Left hindlimb (tissue), 1 donor: ENCODE measurements around the gene FHAD1.

ENCODE experiments used
- DNase-seq: peaks from one replicate; pipeline ENCODE4 v3.0.0-alpha.2; 2018

FHAD1 gene

DNA sequence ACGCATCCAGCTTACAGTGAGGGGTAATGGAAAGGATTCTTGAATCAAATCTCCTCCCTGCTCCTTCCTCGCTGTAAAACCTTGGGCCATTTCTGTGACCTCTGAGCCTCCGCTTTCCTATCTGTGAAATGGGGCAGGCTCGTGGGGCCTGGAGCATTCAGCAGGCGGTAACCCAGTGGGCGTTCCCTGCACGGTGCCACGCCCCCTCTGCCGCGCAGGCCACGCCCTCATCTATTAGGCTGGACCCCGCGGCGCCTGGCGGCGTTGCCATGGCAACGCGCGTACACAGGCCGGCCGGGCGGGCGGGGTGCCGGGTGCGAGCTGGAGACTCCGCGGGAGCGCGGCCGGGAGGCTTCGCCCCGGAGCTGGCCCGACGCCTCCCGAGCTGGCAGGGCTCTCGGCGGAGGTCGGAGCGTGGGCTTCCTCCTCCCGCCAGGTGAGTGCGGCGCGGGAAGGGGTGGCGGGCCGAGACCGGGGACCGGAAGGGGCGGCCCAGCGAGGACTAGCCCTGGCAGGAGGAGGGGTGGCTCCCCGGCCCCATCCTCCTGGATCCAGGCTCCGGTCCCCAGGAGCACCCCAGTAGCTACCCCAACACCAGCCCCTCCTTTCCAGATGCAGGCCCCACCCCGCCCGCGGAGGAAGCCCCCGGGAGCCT lies at the start of gene FHAD1:
Gene FHAD1, plus strand, starts transcription at position 264 of the 655 bp plus-strand sequence. CDS start 4,562 bp downstream, outside the sequence.
- peak; percentile 68 for DNase-seq

DNA sequence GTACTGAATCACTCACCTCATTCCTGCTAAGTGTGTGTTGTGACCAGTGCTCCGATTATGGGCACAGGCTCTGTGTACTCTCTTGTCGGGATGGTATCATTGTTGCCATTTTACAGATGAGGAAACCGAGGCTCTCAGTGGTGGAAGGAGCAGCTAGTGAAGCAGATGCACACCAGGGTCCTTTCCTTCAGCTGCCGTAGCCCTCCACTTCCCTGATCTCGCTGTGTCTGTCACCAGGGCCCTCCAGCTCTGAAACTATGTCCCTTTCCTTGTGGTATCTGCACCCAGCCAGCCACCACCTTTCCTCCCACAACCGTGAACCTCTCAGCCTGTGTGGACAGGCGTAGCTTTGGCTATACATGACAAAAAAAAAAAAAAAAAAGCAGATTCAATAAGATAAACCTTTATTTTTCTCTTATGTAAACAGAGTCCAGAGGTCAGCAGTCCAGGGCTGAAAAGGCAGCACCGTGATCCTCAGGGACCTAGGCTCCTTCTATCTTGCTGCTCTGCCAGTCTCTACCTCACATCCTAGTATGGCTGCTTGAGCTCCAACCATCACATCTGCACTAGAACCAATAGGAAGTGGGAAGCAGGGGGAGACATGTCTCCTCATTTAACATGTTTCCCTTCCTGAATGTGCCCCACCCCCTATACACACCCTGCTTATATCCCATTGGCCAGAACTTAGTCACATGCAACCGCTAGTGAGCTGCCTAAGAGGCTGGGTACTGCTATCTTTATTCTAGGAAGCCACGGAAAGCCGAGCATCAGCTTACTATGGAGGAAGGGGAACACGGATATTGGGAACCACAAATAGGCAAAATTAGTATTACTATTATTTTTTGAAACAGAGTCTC lies 49.2 kb upstream of the FHAD1 start:
- no peak for DNase-seq

- DNase-seq = no peak
These were observed 48.3 kb upstream of the FHAD1 start for GRCh38 chr1:15198684-15199083.

GRCh38 chr1:15201221-15201620 lies 45.8 kb upstream of the FHAD1 start:
- DNase-seq = no peak

- no peak for DNase-seq
These were observed 45.0 kb upstream of the FHAD1 start for GRCh38 chr1:15201849-15202551.

- DNase-seq = no peak
These were observed 42.1 kb upstream of the FHAD1 start for GRCh38 chr1:15204931-15205330.

GRCh38 chr1:15205586-15206346 lies 41.3 kb upstream of the FHAD1 start:
- no peak for DNase-seq

DNA sequence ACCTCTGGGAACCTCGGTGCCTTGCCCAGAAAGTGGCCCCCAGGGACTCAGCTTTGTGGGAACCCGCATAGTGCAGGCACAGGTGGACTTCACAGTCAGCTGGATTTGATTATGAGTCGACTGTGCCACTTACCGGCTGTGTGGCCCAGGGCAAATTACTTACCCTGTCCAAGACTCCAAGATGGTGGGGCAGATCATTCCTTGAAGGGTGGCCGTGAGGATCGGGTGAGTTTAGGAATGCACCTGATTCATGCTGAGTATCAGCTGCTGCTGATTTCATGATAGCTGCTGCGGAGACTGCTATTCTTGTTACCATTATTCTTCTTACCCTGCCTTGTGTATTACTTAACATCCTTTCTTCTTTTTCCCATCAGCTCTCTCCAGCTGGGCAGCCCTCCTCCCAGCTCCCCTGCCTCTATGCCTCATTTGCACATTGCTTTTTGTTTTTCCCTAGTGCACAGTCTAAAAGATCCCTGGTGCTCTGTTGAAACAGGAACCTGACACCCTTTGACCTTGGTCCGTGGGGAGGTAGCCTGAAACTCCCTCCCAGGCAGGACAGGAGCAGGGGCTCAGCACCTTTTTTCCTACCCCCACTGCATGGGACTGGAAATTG lies 40.5 kb upstream of the FHAD1 start:
- DNase-seq = no peak

- DNase-seq = no peak
These were observed 39.8 kb upstream of the FHAD1 start for GRCh38 chr1:15207031-15207828.

- DNase-seq = no peak
These were observed 39.1 kb upstream of the FHAD1 start for GRCh38 chr1:15207829-15208429.

GRCh38 chr1:15210651-15211375 lies 36.2 kb upstream of the FHAD1 start:
- no peak for DNase-seq

GRCh38 chr1:15211424-15211823 lies 35.6 kb upstream of the FHAD1 start:
- DNase-seq = no peak

DNA sequence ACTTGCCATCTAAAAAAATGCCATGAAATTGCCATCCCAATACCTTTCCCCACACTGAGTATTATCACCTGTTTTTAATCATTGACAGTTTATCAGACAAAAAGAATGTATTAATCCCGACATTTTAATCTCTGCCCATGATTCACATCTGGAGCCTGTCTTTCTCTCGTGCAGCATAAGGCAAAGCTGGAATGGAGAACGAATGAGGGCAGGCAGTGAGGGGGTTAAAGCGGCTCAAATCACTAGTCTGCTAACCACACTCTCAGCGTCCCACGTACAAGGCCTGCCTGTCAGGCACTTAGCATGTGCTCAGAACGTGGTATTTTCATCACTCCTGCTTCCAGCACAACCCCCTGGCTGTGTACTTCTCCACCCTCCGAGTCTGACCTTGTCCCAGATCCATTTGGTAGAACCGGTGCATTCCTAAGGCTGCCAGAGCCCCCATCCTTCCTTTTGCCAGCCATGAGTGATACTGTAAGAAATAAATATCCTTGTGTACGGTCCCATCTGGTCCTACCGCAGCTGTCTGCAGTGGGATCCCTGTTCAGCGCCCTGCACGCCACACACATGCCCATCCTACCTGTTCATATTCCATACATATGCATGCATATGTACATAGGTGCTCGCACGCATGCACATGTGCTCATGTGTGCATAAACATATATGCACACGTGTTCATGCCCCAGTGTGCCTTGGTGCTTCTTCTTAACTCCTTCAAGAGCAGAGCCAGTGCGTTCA lies 34.6 kb upstream of the FHAD1 start:
- DNase-seq = no peak

GRCh38 chr1:15212954-15213291 lies 34.1 kb upstream of the FHAD1 start:
- DNase-seq = no peak

GRCh38 chr1:15213341-15213821 lies 33.6 kb upstream of the FHAD1 start:
- DNase-seq = no peak

DNA sequence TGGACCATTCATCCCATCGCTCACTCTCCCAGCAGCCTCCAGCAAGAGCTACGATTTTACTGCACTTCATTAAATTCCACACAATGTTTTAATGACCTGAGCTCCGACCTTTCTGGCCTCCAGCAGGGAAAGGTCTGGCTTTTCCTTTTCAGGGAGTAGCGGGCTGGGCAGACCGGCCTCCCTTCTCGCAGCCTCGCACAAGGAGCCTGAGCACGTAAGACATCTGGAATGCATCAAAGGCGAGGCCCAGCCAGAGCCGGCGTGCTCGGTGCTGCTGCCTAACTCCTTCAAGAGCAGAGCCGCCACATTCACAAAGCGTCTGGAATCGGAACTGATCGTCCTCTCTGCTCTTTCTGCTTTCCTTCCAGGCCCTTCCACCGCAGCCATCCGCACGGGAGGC lies 32.5 kb upstream of the FHAD1 start:
- DNase-seq = peak; percentile 83

- DNase-seq = no peak
These were observed 31.9 kb upstream of the FHAD1 start for GRCh38 chr1:15215116-15215515.

GRCh38 chr1:15217654-15218053 lies 29.4 kb upstream of the FHAD1 start:
- DNase-seq = no peak
